Esophagus squamous epithelium (tissue), 4 donors: ENCODE measurements around the gene TPCN2.

ENCODE experiments used
- CTCF ChIP-seq, 6 experiments: fragments of 450-650 bp in 4 of 6; fragments of 200-600 bp in 2 of 6; sonication (generic) in 2 of 6; IDR thresholded peaks; one replicate each; pipeline ENCODE4 v1.5.1; 2016 to 2019; ENCODE audit warnings: antibody characterized with exemption in 6 of 6, mild to moderate bottlenecking in 4 of 6, moderate library complexity in 4 of 6
- POLR2A ChIP-seq, 4 donors: fragments of 450-650 bp; IDR thresholded peaks; one replicate each; pipeline ENCODE4 v1.6.1; 2017; ENCODE audit warnings: antibody characterized with exemption in 4 of 4, mild to moderate bottlenecking in 4 of 4, moderate library complexity in 3 of 4

DNA sequence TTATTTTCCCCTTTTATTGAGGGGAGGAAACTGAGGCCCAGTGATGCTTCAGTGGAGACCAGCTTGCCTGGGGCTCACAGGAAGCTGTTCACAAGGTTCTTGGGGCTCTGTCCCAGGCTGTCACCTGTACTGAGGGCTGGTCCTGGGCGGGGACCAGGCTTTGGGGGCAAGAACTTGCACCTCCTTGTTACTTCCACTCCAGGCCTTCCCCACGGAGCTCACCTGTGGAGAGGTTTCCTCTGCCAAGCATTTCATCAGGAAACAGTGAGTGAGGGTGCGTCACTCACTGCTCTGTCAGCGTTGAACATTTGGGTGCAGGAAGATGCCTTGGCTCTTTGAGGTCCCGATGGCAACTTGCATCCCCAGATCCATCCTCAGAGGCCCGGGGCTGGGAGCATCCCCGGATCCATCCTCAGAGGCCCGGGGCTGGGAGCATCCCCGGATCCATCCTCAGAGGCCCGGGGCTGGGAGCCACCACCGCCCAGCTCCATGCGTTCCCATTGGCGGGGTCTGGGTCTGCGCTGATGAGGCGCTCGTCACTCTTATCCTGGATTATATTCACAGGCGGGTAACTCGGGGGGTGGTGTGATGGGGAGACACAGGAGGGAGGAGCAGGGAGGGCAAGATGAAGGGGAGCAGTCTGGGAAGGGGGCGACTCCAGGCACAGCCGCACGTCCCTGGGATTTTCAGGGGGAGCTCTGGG is 105.6 kb downstream of the TPCN2 start:
- TF ChIP-seq CTCF (IDR thresholded peaks at IDR 0.05): no peak
- TF ChIP-seq POLR2A (IDR thresholded peaks at IDR 0.05): no peak
